ENCODE data around the gene HOXA4. TPM values are rescaled to one million over a fixed set of nuclear protein-coding genes. Genes with fewer than 3 reads are reported as not detected.
A peak's percentile ranks its signal among the peaks of the same experiment; 100 is the strongest.

HOXA4 gene
- total RNA-seq, 3 donors from 2014 or later, result 0.80 to 2.8 (median 2.0) TPM

DNA sequence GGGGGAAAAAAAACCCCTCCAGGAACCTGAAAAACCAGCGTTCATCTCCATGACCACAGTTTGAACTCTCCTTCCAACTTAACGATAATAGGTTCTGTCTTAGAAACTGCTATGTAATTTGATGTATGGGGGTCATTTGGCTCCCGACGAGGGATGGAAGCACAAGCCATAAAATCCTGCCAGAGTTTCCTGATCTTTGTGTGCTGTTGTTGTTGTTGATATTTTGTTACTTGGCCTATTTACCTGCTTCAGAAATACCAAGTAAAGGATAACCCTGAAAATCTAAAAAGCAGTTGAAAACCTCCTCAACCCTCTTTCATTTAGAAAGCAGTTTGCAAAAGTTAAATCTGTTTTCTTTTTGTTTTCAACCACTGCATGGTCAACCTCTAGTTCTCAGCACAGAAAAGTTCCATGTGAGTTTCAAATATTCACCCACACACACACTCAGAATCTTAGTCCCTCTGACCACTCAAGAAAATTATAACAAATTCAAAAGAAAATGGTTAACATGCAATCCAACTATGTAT lies 18.7 kb downstream of the HOXA4 start:
- Histone ChIP-seq H3K4me1 (no peaks in the 10 kb centered on the region), H3K36me3 (no peaks in the 10 kb centered on the region), H3K9me3 (no peaks in the 10 kb centered on the region), H3K27ac (peak overlapping the region; percentile 98 to 100), H3K4me3 (peak overlapping the region in 2 of 3 donors; percentile 73 to 90), H3K27me3 (no peaks in the 10 kb centered on the region)
- no peak for DNase-seq (ENCODE audit: low spot score in 2 of 2)
- no peak for TF ChIP-seq POLR2A (IDR thresholded peaks at IDR 0.05)
- TF ChIP-seq POLR2AphosphoS5 (IDR thresholded peaks at IDR 0.05), result no peak
- TF ChIP-seq, protein P1, sequence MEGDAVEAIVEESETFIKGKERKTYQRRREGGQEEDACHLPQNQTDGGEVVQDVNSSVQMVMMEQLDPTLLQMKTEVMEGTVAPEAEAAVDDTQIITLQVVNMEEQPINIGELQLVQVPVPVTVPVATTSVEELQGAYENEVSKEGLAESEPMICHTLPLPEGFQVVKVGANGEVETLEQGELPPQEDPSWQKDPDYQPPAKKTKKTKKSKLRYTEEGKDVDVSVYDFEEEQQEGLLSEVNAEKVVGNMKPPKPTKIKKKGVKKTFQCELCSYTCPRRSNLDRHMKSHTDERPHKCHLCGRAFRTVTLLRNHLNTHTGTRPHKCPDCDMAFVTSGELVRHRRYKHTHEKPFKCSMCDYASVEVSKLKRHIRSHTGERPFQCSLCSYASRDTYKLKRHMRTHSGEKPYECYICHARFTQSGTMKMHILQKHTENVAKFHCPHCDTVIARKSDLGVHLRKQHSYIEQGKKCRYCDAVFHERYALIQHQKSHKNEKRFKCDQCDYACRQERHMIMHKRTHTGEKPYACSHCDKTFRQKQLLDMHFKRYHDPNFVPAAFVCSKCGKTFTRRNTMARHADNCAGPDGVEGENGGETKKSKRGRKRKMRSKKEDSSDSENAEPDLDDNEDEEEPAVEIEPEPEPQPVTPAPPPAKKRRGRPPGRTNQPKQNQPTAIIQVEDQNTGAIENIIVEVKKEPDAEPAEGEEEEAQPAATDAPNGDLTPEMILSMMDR (IDR thresholded peaks at IDR 0.05), result no peak
- intact Hi-C loops (cut with DNase I; ENCODE audit: low total_unique reads), result no loop called here

DNA sequence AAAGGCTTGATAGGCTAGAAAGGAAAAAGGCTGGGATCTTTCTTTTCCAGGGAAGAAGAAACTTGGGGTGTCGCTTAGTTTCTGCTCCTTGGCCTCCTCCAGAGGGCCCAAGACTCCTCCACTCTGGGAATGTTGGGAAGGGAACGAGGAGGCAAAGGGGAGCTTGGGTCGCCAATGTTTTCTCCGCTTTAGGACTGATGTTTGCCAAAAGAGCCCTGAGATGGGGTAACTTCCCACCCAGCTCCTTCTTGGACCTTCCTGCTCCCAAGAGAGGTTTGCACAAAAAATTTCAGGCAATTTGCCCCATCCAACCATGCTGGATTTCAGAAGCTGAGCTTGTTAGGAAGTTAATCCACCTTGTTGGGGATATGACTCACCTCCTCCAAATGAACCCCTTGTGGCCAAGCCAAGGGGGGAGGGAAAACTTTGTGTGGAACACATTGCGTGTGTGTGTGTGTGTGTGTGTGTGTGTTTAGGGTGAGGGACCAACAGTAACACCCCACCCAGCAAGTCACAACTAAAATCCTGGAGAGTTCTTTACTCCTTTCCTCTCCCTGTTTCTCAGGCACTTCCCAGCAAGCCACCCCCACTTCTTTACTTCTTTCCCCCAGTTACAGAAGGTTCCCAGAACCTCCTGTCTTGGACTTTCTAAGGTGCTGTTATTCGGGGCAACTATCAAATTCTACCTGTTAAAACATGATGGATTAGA lies 19.4 kb downstream of the HOXA4 start:
- no peaks in the 10 kb centered on the region for H3K4me1 ChIP-seq
- peak overlapping the region in 2 of 3 donors; percentile 73 to 90 for H3K4me3 ChIP-seq
- DNase-seq (ENCODE audit: low spot score in 2 of 2), result no peak
- no peaks in the 10 kb centered on the region for H3K9me3 ChIP-seq
- no peaks in the 10 kb centered on the region for H3K27me3 ChIP-seq
- TF ChIP-seq, protein P1 (IDR thresholded peaks at IDR 0.05), result peak in 1 of 3 donors; percentile 7
- TF ChIP-seq POLR2A (IDR thresholded peaks at IDR 0.05), result no peak
- no peak for TF ChIP-seq POLR2AphosphoS5 (IDR thresholded peaks at IDR 0.05)
- H3K36me3 ChIP-seq, result no peaks in the 10 kb centered on the region
- intact Hi-C loops (cut with DNase I; ENCODE audit: low total_unique reads), result no loop called here
- peak overlapping the region; percentile 98 to 100 for H3K27ac ChIP-seq

DNA sequence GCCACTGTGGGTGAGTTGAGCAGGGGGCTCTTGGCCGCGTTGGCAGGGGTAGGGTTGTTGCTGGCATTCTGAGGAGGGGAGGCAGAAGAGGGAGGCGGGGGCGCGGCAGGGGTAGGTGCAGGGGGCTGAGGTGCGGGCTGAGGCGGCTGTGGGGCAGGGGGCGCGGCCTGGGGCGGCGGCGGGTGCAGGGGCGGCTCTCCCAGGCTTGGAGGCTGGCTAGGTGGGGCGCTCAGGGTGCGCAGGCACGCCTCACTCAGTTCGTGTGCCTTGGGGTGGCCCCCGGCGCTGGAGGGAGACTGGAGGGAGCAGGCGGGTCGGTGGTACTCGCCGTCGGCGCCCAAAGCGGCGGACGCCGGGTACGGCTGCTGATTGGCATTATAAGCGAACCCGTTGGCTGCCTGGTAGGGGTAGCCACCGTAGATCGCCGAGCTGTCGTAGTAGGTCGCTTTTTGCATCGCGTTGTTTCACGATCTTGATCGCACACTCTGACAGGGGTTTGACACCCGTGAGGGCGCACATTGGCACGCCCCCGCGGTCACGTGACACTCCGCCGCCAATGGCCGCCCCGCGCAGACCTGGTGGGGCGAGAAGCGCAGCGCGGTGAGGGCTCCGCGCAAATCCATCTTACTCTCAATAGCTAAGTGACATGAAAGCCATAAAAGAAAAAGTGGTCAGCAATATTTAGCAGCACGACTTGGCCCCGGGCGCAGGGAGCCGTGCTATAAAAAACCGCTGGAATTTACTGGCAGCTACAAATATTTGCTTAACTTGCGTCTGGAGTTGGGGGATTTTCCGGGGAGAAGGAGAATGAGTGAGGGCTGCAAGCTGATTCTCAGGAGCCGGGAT lies 20.1 kb downstream of the HOXA4 start:
- H3K36me3 ChIP-seq, result no peaks in the 10 kb centered on the region
- peak overlapping the region; percentile 98 to 100 for H3K27ac ChIP-seq
- peak overlapping the region in 2 of 3 donors; percentile 73 to 90 for H3K4me3 ChIP-seq
- TF ChIP-seq POLR2A (IDR thresholded peaks at IDR 0.05) (no peak), POLR2AphosphoS5 (IDR thresholded peaks at IDR 0.05) (peak in 1 of 3 donors; percentile 51)
- TF ChIP-seq, protein P1 (IDR thresholded peaks at IDR 0.05), result no peak
- no peaks in the 10 kb centered on the region for H3K27me3 ChIP-seq
- no peaks in the 10 kb centered on the region for H3K4me1 ChIP-seq
- no peak for DNase-seq (ENCODE audit: low spot score in 2 of 2)
- no peaks in the 10 kb centered on the region for H3K9me3 ChIP-seq
- intact Hi-C loops (cut with DNase I; ENCODE audit: low total_unique reads), result no loop called here

GRCh38 chr7:27109466-27110185 lies 20.9 kb downstream of the HOXA4 start:
- Histone ChIP-seq H3K9me3 (no peaks in the 10 kb centered on the region), H3K27ac (peak overlapping the region; percentile 98 to 100), H3K4me3 (peak overlapping the region in 2 of 3 donors; percentile 73 to 90), H3K27me3 (no peaks in the 10 kb centered on the region), H3K4me1 (no peaks in the 10 kb centered on the region), H3K36me3 (no peaks in the 10 kb centered on the region)
- TF ChIP-seq, protein P1 (IDR thresholded peaks at IDR 0.05), result no peak
- TF ChIP-seq POLR2A (IDR thresholded peaks at IDR 0.05) (no peak), POLR2AphosphoS5 (IDR thresholded peaks at IDR 0.05) (no peak)
- intact Hi-C loops (cut with DNase I; ENCODE audit: low total_unique reads), result no loop called here
- no peak for DNase-seq (ENCODE audit: low spot score in 2 of 2)
